K562 (cell line): ENCODE data around the gene SPATA31C1.

Experiments
- ARHGAP35 ChIP-seq: fragments of 450-650 bp; IDR thresholded peaks from 2 replicates; pipeline ENCODE4 v1.6.1; 2018; ENCODE audit not compliant: partially characterized antibody
- FOXP1 ChIP-seq: sonication (generic); formaldehyde crosslinking; IDR thresholded peaks from 2 replicates; pipeline ENCODE4 v1.8.0; 2022; ENCODE audit warnings: mild to moderate bottlenecking, missing genetic modification reagents
- HNRNPUL1 ChIP-seq: fragments of 200-400 bp; formaldehyde crosslinking; IDR thresholded peaks from 2 replicates; pipeline ENCODE4 v1.6.1; 2017; ENCODE audit warnings: low read length
- KLF13 ChIP-seq: fragments of 450-650 bp; IDR thresholded peaks from 2 replicates; pipeline ENCODE4 v1.6.1; 2016; ENCODE audit warnings: missing genetic modification characterization, low read depth, mild to moderate bottlenecking, missing compliant biosample characterization, moderate library complexity, borderline replicate concordance
- MTA3 ChIP-seq: fragments of 450-650 bp; formaldehyde crosslinking; IDR thresholded peaks from 2 replicates; pipeline ENCODE4 v1.6.1; 2017; ENCODE audit warnings: mild to moderate bottlenecking, borderline replicate concordance
- NFIC ChIP-seq: fragments of 450-650 bp; IDR thresholded peaks from 2 replicates; pipeline ENCODE4 v1.6.1; 2017; ENCODE audit warnings: mild to moderate bottlenecking, inconsistent platforms
- RAD21 ChIP-seq, 2 experiments: fragments of 250-450 bp in 1 of 2; fragments of 450-650 bp in 1 of 2; sonication (Bioruptor Pico) in 1 of 2; formaldehyde crosslinking in 1 of 2; IDR thresholded peaks in 1 of 2; conservative IDR thresholded peaks in 1 of 2; 2 replicates each; pipeline versions ENCODE4 v1.4.0 to v1.8.0; 2020 to 2022; ENCODE audit warnings: mild to moderate bottlenecking in 2 of 2, moderate library complexity in 1 of 2
- ZNF263 ChIP-seq: sonication (generic); formaldehyde crosslinking; IDR thresholded peaks from 2 replicates; pipeline ENCODE4 v1.8.0; 2022; ENCODE audit warnings: mild to moderate bottlenecking, missing genetic modification reagents, borderline replicate concordance
- TF ChIP-seq, protein P1 (sequence below), 2 experiments: fragments of 450-650 bp; formaldehyde crosslinking in 1 of 2; IDR thresholded peaks; 2 replicates each; pipeline versions ENCODE4 v1.4.0 to v1.6.1; 2014 to 2020; ENCODE audit warnings: mild to moderate bottlenecking in 2 of 2, borderline replicate concordance in 1 of 2, low read depth in 1 of 2
- TF ChIP-seq, protein P2 (sequence below), 3 experiments: IDR thresholded peaks in 2 of 3; conservative IDR thresholded peaks in 1 of 3; 2 replicates each; pipeline ENCODE4 v1.5.1; 2011 to 2012; ENCODE audit warnings: low read length in 3 of 3, mild to moderate bottlenecking in 3 of 3, control low read depth in 2 of 3, improper control_type of control experiment in 1 of 3, inconsistent platforms in 1 of 3, low read depth in 1 of 3, mixed read lengths in 1 of 3, moderate library complexity in 1 of 3; ENCODE audit not compliant: insufficient read depth in 2 of 3
- TF ChIP-seq, protein P3 (sequence below): sonication (generic); formaldehyde crosslinking; IDR thresholded peaks from 2 replicates; pipeline ENCODE4 v1.8.1; 2022; ENCODE audit warnings: missing genetic modification reagents
- TF ChIP-seq, protein P4 (sequence below): sonication (generic); IDR thresholded peaks from 2 replicates; pipeline ENCODE4 v1.6.1; 2016
- TF ChIP-seq, protein P5 (sequence below): fragments of 450-650 bp; formaldehyde crosslinking; IDR thresholded peaks from 2 replicates; pipeline ENCODE4 v1.4.0; 2020; ENCODE audit warnings: mild to moderate bottlenecking, moderate library complexity

DNA sequence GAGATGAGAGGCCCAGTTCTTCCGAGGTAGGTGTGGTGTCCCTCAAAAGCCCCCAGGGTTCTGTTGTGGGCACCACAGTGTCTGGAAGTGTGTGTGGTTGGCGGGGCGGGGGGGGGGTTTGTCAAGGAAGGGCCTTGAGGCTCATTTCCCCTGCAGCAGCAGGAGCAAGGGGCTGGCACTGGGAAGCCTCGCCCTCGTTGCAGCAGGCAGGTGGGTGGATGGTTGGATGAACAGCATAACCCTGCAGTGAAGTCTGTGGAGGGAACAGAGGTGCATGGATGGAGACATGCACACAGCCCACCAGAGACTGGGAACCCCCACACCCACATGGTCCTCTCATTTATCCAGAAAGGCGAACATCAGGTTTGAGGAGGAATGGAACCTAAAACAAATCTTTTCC is 37.1 kb upstream of the SPATA31C1 start:
- TF ChIP-seq, protein P1, sequence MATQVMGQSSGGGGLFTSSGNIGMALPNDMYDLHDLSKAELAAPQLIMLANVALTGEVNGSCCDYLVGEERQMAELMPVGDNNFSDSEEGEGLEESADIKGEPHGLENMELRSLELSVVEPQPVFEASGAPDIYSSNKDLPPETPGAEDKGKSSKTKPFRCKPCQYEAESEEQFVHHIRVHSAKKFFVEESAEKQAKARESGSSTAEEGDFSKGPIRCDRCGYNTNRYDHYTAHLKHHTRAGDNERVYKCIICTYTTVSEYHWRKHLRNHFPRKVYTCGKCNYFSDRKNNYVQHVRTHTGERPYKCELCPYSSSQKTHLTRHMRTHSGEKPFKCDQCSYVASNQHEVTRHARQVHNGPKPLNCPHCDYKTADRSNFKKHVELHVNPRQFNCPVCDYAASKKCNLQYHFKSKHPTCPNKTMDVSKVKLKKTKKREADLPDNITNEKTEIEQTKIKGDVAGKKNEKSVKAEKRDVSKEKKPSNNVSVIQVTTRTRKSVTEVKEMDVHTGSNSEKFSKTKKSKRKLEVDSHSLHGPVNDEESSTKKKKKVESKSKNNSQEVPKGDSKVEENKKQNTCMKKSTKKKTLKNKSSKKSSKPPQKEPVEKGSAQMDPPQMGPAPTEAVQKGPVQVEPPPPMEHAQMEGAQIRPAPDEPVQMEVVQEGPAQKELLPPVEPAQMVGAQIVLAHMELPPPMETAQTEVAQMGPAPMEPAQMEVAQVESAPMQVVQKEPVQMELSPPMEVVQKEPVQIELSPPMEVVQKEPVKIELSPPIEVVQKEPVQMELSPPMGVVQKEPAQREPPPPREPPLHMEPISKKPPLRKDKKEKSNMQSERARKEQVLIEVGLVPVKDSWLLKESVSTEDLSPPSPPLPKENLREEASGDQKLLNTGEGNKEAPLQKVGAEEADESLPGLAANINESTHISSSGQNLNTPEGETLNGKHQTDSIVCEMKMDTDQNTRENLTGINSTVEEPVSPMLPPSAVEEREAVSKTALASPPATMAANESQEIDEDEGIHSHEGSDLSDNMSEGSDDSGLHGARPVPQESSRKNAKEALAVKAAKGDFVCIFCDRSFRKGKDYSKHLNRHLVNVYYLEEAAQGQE (IDR thresholded peaks at IDR 0.05; ENCODE audit: borderline replicate concordance) = no peak
- TF ChIP-seq, protein P1 (CRISPR knock-in tag; IDR thresholded peaks at IDR 0.05; ENCODE audit: low read depth) = no peak
- TF ChIP-seq KLF13 (tag) (no peak), ZNF263 (no peak), MTA3 (no peak), HNRNPUL1 (no peak), NFIC (no peak), ARHGAP35 (no peak), FOXP1 (CRISPR knock-in tag) (no peak), RAD21 (CRISPR knock-in tag; conservative IDR thresholded peaks at IDR 0.05 in 1 of 2, IDR thresholded peaks at IDR 0.05 in 1 of 2) (no peak)
- TF ChIP-seq, protein P2, sequence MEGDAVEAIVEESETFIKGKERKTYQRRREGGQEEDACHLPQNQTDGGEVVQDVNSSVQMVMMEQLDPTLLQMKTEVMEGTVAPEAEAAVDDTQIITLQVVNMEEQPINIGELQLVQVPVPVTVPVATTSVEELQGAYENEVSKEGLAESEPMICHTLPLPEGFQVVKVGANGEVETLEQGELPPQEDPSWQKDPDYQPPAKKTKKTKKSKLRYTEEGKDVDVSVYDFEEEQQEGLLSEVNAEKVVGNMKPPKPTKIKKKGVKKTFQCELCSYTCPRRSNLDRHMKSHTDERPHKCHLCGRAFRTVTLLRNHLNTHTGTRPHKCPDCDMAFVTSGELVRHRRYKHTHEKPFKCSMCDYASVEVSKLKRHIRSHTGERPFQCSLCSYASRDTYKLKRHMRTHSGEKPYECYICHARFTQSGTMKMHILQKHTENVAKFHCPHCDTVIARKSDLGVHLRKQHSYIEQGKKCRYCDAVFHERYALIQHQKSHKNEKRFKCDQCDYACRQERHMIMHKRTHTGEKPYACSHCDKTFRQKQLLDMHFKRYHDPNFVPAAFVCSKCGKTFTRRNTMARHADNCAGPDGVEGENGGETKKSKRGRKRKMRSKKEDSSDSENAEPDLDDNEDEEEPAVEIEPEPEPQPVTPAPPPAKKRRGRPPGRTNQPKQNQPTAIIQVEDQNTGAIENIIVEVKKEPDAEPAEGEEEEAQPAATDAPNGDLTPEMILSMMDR (IDR thresholded peaks at IDR 0.05 in 2 of 3, conservative IDR thresholded peaks at IDR 0.05 in 1 of 3; ENCODE audit: insufficient read depth in 2 of 3, low read depth in 1 of 3, low read length in 3 of 3) = no peak
- TF ChIP-seq, protein P3, sequence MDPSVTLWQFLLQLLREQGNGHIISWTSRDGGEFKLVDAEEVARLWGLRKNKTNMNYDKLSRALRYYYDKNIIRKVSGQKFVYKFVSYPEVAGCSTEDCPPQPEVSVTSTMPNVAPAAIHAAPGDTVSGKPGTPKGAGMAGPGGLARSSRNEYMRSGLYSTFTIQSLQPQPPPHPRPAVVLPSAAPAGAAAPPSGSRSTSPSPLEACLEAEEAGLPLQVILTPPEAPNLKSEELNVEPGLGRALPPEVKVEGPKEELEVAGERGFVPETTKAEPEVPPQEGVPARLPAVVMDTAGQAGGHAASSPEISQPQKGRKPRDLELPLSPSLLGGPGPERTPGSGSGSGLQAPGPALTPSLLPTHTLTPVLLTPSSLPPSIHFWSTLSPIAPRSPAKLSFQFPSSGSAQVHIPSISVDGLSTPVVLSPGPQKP (CRISPR knock-in tag) = no peak
- TF ChIP-seq, protein P4, sequence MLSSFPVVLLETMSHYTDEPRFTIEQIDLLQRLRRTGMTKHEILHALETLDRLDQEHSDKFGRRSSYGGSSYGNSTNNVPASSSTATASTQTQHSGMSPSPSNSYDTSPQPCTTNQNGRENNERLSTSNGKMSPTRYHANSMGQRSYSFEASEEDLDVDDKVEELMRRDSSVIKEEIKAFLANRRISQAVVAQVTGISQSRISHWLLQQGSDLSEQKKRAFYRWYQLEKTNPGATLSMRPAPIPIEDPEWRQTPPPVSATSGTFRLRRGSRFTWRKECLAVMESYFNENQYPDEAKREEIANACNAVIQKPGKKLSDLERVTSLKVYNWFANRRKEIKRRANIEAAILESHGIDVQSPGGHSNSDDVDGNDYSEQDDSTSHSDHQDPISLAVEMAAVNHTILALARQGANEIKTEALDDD = no peak
- TF ChIP-seq, protein P5, sequence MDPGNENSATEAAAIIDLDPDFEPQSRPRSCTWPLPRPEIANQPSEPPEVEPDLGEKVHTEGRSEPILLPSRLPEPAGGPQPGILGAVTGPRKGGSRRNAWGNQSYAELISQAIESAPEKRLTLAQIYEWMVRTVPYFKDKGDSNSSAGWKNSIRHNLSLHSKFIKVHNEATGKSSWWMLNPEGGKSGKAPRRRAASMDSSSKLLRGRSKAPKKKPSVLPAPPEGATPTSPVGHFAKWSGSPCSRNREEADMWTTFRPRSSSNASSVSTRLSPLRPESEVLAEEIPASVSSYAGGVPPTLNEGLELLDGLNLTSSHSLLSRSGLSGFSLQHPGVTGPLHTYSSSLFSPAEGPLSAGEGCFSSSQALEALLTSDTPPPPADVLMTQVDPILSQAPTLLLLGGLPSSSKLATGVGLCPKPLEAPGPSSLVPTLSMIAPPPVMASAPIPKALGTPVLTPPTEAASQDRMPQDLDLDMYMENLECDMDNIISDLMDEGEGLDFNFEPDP = no peak
